Bronchial epithelial cell (primary cell): ENCODE results near the gene PIP4P1. TPM values are rescaled to one million over a fixed set of nuclear protein-coding genes. Genes with fewer than 3 reads are reported as not detected.
A peak's percentile ranks its signal among the peaks of the same experiment; 100 is the strongest.

Experiments
- DNase-seq: peaks from one replicate; pipeline ENCODE4 v3.0.0-alpha.2; 2010; ENCODE audit warnings: low read depth
- FAIRE-seq: peaks from 2 replicates; lab custom pipeline; 2011; peaks lifted over from hg19 to GRCh38; lab: Jason Lieb, UNC
- H3K27me3 ChIP-seq: 2 replicates; pipeline ENCODE4 v1.5.1; 2011; ENCODE audit warnings: low read length; ENCODE audit not compliant: control insufficient read depth, insufficient read depth
- H3K36me3 ChIP-seq: 2 replicates; pipeline ENCODE4 v1.5.1; 2011; ENCODE audit warnings: low read length; ENCODE audit not compliant: control insufficient read depth, insufficient read depth
- H3K4me3 ChIP-seq: 2 replicates; pipeline ENCODE4 v1.5.1; 2011; ENCODE audit warnings: mild to moderate bottlenecking, low read depth, low read length, control low read depth
- CTCF ChIP-seq: IDR thresholded peaks from 2 replicates; pipeline ENCODE4 v1.5.1; 2011; ENCODE audit warnings: mild to moderate bottlenecking, moderate library complexity, low read length, control low read depth, inconsistent platforms; ENCODE audit not compliant: insufficient read depth, severe bottlenecking
- total RNA-seq: library from RNA; depleted of rRNA; stranded (reverse); fragments of >200 nt; gene quantifications from 2 replicates; pipeline ENCODE4 v1.2.1, GENCODE V29; 2014

Gene PIP4P1
- total RNA-seq, 1 donor from 2014 or later = 24.7 TPM

- Histone ChIP-seq H3K4me3 (no peak overlapping the region), H3K36me3 (no peaks in the 10 kb centered on the region), H3K27me3 (no peaks in the 10 kb centered on the region)
- DNase-seq = no peak
- no peak for TF ChIP-seq CTCF
- FAIRE-seq = no peak
These were observed 29.3 kb upstream of the PIP4P1 start for GRCh38 chr14:20490563-20490962.

DNA sequence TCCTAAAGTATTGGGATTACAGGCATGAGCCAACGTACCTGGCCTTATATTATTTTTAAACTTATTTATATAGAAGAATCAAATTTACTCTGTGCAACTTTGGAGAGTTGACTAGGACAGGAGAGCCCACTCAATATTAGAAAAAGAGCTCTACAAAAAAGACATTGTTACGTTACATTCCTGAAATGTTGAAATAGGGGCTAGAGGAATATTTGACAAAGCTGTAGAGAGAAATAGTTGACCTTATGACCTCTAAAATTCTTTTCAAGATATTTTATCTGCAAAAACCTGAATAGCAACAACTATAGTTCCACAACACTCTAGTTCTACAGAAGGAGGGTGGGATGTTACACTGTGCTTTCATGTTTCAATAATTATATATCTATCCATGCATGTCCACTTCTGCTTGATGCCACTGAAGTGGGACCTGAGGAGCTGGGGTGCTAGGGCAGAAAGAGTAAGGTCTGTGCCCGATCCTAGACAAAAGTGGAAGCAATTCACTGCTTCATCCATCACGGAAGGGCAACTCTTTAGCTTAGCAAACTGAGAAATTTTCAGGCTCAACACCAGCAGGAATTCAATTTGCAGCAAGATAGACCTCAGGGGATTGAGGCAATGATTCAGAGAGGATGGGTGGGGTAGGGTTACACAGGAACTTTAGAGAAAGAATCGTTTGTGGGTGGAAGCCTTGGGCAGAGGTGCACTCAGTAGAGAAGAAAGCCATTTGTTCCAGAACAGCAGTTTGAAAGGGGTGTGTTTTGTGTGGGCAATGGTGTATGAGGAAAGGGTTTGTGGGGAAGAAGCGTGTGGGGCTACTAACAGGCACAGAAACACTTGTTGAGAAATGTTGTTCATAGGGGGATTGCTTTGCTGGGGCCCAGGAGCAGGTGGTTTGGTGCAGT lies 28.1 kb upstream of the PIP4P1 start:
- H3K4me3 ChIP-seq = no peak overlapping the region
- DNase-seq (peak; percentile 84), FAIRE-seq (peak; percentile 75)
- no peak for TF ChIP-seq CTCF
- H3K36me3 ChIP-seq = no peaks in the 10 kb centered on the region
- H3K27me3 ChIP-seq = no peaks in the 10 kb centered on the region

DNA sequence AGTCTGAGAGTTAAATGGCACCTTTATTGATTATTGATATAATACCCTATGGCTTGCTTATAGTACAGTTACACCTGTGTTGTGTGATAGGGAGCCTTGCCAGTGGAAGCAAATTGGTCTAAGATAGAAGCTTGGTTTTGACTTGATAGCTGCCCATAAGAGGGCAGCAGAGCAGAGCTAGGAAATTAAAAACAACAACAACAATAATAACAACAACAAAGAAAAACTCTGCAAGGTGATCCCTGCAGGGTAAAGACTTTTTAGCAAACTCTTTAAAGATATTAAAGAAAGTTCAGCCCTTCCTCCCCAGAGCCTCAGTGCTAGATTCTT lies 26.1 kb upstream of the PIP4P1 start:
- Histone ChIP-seq H3K27me3 (no peaks in the 10 kb centered on the region), H3K36me3 (no peaks in the 10 kb centered on the region), H3K4me3 (no peak overlapping the region)
- peak; percentile 23 for TF ChIP-seq CTCF
- DNase-seq (no peak), FAIRE-seq (no peak)

GRCh38 chr14:20486684-20487395 lies 25.6 kb upstream of the PIP4P1 start:
- Histone ChIP-seq H3K4me3 (no peak overlapping the region), H3K27me3 (no peaks in the 10 kb centered on the region), H3K36me3 (no peaks in the 10 kb centered on the region)
- no peak for TF ChIP-seq CTCF
- DNase-seq = no peak
- FAIRE-seq = no peak

- DNase-seq (no peak), FAIRE-seq (peak; percentile 23)
- Histone ChIP-seq H3K27me3 (no peaks in the 10 kb centered on the region), H3K4me3 (no peak overlapping the region), H3K36me3 (no peaks in the 10 kb centered on the region)
- TF ChIP-seq CTCF = no peak
These were observed 24.7 kb upstream of the PIP4P1 start for GRCh38 chr14:20485900-20486299.
